T-helper 1 cell treated with Interleukin-12 subunit alpha and Interleukin-12 subunit beta and Interleukin-4 antibody, amounts not matched to agents 30 ng/mL and 1 ng/mL, for 36 hours (primary cell): ENCODE data around the gene SPATA31C1. TPM values are rescaled to one million over a fixed set of nuclear protein-coding genes. Genes with fewer than 3 reads are reported as not detected.
"Not testable (repeated sequence)": the region's sequence is repeated elsewhere in the genome, so short reads cannot be mapped to it uniquely, and the experiment has no call there.

Source experiments
- intact Hi-C: fragments of 100-400 bp; cut with micrococcal nuclease; formaldehyde crosslinking; loops from one replicate; pipeline ENCODE4 v1.15.1; 2024
- total RNA-seq: library from RNA; stranded (reverse); gene quantifications from 2 replicates; pipeline ENCODE4 v1.2.3, GENCODE V29; 2022

SPATA31C1 gene
- total RNA-seq, 1 donor from 2014 or later: not detected

DNA sequence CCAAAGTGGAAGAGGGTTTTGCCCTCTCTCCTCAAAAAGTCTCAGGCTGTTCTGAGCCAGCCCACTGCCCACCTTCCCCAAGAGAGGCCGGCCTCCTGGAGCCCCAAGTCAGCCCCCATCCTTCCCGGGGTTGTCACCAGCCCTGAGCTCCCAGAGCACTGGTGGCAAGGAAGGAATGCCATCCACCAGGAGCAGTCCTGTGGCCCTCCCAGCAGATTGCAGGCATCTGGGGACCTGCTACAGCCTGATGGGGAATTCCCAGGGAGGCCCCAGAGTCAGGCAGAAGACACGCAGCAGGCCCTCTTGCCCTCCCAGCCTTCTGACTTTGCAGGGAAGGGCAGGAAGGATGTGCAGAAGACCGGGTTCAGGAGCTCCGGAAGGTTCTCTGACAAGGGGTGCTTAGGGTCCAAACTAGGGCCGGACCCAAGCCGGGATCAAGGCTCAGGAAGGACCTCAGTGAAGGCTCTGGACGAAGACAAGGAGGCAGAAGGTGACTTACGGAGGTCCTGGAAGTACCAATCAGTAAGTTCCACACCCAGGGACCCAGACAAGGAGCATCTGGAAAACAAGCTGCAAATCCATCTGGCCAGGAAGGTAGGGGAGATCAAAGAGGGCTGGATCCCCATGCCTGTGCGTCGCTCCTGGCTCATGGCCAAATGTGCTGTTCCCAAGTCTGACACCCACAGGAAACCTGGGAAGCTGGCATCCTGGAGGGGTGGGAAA lies 31.4 kb upstream of the SPATA31C1 start:
- intact Hi-C loops: no loop called here

- intact Hi-C loops: no loop called here
These were observed 30.7 kb upstream of the SPATA31C1 start for GRCh38 chr9:87886933-87887505.

GRCh38 chr9:87887661-87888480 lies 29.9 kb upstream of the SPATA31C1 start:
- intact Hi-C loops: no loop called here

GRCh38 chr9:87888501-87888900 lies 29.3 kb upstream of the SPATA31C1 start:
- intact Hi-C loops: no loop called here

- intact Hi-C loops: no loop called here
These were observed 28.5 kb upstream of the SPATA31C1 start for GRCh38 chr9:87889065-87889881.

DNA sequence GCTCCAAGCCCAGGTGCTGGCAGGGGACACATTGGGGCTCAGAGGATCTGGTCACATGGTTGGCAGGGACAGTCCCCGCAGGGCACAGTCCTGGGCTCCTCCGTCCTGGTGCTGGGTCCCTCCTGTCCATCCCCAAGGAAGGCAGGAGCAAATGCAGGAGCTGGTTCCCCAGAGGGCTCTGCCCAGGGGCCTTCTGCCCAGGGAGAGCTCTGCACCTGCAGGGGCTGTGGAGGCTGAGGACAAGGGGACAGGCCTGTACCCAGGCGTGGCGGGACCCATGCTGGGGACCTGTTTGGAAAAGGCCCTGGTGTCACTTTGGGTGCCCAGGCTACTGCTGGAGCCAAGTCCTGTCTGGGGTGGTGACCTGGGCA lies 27.9 kb upstream of the SPATA31C1 start:
- intact Hi-C loops: no loop called here

GRCh38 chr9:87890837-87891236 lies 26.9 kb upstream of the SPATA31C1 start:
- intact Hi-C loops: no loop called here

DNA sequence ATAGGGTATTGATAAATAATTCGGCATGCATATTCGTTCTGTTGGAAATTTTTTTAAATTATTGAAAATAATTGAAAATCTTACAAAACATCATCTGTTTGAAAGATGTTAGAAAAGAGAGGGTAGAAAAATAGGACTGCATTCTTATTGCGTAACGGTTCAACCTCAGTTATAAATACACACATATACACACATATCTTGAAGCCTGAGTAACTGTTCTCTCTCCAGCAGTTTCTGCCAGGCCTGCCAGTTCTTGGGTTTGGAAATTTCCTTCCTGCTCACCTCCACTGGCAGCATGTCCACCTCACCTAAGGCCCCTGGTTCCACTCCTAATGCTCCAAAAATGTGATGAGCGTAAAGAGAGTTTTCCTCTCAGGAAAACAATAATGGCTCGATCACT lies 26.0 kb upstream of the SPATA31C1 start:
- intact Hi-C loops: no loop called here

- intact Hi-C loops: no loop called here
These were observed 24.8 kb upstream of the SPATA31C1 start for GRCh38 chr9:87892956-87893355.

DNA sequence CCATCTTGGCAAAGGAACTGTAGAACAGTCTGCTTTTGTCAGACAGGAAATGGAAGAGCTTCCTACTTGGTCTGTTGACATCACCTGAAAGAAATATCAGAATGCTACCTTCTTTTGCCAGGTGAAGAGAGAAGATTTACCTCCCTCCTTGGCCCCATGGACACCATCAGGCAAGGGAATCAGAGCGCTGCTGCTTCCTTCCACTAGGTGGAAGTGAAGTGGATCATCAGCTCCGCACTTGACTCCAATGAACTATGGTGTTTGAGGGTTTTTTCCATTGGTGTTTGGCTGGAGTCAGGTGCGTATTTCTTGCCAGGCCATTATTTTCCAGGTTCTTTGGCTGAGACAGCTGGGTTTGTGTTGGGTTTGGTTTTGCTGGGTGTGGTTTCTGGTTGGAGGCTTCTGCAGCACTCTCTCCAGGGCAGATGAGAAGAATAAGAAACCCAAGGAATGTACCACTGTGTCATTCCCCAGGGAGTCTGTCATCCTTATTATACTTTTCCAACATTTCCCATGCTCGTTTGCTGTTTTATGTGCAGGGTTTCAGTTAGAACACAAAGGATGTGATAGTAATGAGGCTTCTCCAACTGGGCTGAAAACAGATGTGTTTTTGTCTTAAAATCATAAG lies 22.6 kb upstream of the SPATA31C1 start:
- intact Hi-C loops: no loop called here

DNA sequence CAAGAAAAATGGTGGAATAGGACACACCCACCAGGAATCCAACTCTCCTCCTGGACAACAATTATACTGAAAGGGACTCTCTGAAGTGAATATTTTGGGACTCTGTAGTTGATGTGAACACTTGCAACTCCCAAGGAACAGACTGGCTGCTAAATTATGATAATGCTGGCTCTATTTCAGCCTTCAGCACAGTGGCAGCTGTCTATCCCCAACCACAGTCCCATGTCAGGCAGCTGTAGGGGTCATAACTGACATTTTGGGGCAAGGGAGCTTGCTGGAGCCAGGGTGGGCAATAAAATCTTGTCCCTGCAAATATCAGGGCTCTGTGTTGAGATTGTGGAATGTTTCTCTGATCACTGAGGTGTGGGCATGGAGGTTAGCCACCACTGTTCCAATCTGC lies 20.9 kb upstream of the SPATA31C1 start:
- intact Hi-C loops: no loop called here

GRCh38 chr9:87898151-87898550 lies 19.6 kb upstream of the SPATA31C1 start:
- intact Hi-C loops: no loop called here

GRCh38 chr9:87902371-87902770 lies 15.4 kb upstream of the SPATA31C1 start:
- intact Hi-C loops: not testable (repeated sequence)

- intact Hi-C loops: no loop called here
These were observed 8.3 kb upstream of the SPATA31C1 start for GRCh38 chr9:87909310-87910041.

- intact Hi-C loops: no loop called here
These were observed 6.9 kb upstream of the SPATA31C1 start for GRCh38 chr9:87910821-87911220.

- intact Hi-C loops: not testable (repeated sequence)
These were observed 1.3 kb downstream of the SPATA31C1 start for GRCh38 chr9:87919013-87919412.

- intact Hi-C loops: not testable (repeated sequence)
These were observed 3.8 kb downstream of the SPATA31C1 start for GRCh38 chr9:87921561-87921960.

DNA sequence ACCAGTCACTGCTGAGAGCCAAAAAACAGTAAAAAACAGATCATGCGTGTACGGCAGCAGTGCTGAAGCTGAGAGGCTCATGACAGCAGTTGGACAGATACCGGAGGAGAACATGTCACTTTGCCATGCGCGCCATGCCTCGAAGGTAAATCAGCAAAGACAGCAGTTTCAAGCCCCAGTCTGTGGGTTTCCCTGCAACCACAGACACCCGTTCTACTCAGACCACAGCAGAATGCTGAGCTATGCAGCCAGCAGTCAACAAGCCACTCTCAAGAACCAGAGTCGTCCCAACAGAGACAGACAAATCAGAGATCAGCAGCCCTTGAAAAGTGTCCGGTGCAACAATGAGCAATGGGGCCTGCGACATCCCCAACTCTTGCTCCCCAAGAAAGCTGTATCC lies 5.2 kb downstream of the SPATA31C1 start:
- intact Hi-C loops: not testable (repeated sequence)

- intact Hi-C loops: not testable (repeated sequence)
These were observed 7.1 kb downstream of the SPATA31C1 start for GRCh38 chr9:87924851-87925250.

DNA sequence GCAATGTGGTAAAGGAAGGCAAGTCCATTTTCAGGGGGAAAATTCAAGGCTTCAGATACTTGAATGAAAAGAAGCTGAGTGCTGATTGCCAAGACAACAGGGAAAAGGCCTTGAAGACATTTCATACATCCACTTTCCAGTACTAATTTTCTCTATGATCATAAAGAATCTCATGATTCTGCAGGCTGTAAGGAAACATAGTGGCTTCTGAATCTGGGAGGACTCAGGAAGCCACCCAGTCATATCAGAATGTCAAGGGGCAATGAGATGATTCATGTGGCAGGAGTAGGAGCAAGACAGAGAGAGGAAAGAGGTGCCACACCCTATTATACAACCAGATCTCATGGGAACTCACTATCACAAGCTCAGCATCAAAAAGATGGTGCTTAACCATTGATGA lies 11.4 kb downstream of the SPATA31C1 start:
- intact Hi-C loops: not testable (repeated sequence)
